ENCODE results near the gene CD248.
"Not testable (repeated sequence)": the region's sequence is repeated elsewhere in the genome, so short reads cannot be mapped to it uniquely, and the experiment has no call there.

The CD248 gene

DNA sequence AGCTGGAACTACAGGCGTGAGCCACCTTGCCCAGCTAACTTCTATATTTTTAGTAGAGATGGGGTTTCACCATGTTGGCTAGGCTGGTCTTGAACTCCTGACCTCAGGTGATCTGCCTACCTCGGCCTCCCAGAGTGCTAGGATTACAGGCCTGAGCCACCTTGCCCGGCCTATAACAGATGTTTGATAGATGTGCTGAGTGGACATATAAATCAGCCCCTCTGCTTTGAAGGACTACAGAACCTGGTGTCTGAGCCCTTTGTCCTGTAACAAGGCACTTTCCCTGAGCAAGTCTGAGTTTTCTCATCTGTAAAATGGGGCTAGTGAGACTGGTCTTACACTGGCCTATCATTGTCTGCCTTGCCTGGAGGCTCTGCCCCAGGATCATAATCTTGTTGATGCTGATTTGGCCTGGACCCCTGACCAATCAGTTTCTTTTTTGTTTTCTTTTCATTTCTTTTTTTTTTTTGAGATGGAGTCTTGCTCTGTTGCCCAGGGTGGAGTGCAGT lies 12.4 kb upstream of the CD248 start:
- DNase-seq (ENCODE audit: low read depth in 1 of 2, low spot score in 1 of 2), result no peak

DNA sequence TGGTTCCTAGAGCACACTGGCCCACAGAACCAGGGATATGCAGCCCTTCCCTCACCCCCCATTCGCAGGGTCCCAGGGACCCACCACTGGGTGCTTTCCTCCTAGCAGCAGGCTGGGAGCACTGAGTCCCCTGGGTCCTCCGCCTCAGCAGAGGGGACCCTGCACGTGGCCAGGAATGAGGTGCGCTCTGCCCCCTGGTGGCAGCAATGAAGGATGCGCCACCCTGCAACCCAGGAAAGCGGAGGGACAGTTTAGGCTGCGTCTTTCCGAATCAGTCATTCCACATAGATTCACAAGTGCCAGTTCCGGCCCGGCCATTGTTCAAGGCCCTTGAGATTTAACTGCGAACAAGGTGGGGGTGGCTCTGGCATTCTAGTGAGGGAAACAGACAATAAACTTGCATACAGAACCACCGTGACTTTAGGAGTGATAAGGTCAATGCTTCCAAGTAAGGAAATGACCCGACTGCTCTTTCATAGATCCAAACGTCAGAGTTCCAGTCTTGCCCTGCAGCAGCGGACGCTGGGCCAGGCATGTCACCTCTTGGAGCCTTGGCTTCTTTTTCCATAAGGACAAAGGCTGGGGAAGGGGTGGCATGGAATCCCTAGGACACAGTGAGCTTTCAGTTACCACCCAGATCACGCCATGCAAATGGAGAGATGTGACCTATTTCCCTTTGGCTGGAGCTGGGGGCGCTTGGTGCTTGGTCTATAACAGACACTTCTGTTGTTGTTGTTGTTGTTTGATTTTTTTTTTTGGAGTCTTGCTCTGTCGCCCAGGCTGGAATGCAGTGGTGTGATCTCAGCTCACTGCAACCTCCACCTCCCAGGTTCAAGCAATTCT lies 11.7 kb upstream of the CD248 start:
- peak; percentile 68 to 76 for DNase-seq (ENCODE audit: low read depth in 1 of 2, low spot score in 1 of 2)

DNA sequence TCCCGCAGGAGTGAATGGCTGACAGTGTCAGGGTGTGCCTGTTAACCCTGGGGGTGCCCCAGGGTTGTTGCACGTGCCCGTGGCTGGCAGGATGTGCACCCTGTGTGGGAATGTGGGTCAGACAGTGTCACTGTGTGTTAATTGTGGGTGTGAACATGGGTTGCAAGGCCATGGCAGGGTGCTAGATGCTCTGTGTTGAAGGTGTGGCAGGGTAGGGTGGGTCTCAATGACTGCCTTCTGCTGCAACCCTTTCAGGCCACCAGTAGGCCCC lies 11.1 kb upstream of the CD248 start:
- DNase-seq (ENCODE audit: low read depth in 1 of 2, low spot score in 1 of 2), result no peak

DNA sequence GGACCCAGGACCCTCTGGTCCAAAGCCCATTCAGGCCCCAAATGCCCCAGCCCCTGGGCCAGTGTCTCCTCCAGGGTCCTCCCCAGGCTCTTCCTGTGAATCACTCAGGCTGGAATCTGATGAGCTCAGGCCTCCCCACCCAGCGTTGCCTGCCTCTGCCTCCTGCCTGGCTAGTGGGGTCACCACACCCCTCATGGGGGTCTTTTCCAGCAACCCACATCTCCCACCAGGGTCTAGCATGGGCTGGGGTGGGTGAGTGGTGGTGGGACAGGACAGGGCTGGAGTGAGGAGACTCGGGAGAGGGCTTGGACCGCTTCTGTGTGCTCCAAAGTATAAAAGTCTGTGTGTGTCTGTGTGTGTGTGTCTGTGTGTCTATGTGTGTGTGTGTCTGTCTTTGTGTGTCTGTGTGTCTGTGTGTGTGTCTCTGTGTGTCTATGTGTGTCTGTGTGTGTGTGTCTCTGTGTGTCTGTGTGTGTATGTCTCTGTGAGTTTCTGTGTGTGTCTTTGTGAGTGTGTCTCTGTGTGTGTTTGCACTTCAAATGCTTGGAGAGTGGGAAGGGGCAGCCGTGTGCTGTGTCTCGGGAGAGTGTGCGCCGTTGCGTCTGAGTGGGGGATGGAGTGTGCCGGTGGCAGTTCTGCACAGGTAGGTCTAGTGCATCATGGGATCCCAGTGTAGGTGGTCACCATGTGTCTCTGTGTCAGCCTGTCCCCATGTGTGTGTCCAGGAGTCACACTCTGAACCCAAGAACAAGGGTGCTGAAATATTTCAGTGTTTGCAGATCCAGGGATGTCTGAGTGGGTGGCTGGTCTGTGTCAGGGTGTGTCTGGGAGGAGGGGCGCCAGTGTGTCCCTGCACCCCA lies 10.6 kb upstream of the CD248 start:
- no peak for DNase-seq (ENCODE audit: low read depth in 1 of 2, low spot score in 1 of 2)

DNA sequence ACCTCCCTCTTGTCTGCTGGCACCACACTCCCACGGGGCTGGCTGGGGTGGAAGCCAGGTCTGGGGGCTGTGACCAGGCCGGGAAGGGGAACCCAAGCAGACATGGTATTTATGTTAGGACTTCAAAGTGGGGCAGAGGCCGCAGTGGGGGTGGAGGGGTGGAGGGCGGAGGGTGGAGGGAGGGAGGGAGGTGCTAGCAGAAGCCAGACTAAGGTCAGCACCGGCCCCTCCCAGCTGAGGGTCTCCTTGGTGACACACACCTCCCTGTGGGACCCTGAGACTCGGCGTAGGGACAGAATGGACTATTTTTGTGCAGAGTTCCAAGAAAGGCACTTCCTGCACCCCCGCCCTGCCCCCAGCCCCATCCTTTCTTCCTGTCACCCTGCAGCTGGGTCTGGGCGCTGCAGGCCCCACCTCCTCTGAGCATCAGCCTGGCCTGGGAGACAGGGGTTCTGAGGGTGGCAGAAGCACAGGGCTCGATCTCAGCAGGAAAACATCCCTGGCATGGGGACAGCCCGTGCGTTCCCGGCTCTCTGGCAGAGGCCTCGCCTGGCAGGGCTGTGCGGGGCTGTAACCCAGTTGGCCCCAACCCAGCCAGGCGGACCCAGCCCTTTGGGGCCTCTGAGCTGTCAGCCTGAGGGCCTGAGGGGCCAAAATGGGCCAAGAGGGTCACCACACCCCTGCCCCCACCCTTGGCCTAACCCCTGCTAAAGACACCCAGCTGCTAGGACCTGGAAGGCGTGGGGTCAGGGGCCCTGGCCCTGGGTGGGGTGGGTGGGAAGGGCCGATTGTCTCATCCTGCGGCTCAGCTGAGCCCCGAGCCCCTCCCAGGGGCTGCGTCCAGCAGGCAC lies 9.6 kb upstream of the CD248 start:
- DNase-seq (ENCODE audit: low read depth in 1 of 2, low spot score in 1 of 2), result no peak

DNA sequence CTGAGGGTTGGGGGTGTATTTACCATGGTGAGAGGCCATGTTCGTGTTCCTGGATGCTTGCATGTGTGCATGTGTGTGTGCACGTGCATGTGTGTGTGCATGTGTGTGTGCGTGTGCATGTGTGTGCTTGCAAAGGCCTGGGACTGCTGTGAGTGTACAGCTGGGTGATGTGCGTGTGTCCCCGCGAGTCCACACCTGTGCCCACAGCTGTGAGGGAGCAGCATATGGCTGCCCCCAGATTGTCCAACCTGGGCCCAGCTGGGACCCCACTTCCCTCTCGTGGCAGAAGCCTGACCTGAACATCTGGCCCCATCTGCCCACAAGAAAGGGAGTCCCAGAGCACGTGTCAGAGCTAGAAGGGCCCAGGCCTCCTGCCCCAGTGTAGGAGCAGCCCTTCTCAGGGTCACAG lies 8.4 kb upstream of the CD248 start:
- no peak for DNase-seq (ENCODE audit: low read depth in 1 of 2, low spot score in 1 of 2)

DNA sequence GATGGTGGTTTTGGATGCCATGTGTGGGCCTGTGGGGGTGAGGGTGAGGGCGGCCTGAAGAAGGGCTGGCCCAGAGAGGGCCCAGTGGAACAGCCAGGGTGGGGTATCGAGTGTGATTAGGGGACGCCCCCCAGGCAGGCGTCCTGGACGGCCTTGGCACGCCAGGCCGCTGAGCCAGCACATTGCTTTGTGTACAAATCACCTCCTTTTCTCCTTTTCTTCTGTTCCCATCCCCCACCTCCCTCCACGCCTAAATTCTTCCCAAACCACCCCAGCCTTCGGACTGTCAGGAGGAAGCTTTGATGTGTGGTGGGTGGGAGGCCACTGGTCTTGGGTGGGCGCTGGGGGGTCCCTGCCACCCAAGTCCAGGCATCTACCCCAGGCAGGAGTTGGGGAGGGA lies 7.8 kb upstream of the CD248 start:
- DNase-seq (ENCODE audit: low read depth in 1 of 2, low spot score in 1 of 2), result no peak

DNA sequence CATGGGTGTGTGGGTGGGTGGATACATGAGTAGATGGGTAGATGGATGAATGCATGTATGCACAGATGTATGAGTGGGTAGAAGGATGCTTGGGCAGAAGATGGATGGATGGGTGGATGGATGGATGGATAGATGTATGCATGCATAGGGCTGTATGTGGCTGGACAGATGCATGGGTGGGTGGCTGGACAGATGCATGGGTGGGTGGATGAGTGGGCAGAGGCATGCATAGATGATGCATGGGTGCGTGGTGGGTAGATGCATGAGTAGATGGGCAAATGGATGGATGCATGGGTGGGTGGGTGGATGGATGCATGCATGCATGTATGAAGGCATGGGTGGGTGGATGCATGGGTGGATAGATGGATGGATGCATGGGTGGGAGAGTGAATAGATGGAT lies 6.8 kb upstream of the CD248 start:
- DNase-seq (ENCODE audit: low read depth in 1 of 2, low spot score in 1 of 2), result no peak

DNA sequence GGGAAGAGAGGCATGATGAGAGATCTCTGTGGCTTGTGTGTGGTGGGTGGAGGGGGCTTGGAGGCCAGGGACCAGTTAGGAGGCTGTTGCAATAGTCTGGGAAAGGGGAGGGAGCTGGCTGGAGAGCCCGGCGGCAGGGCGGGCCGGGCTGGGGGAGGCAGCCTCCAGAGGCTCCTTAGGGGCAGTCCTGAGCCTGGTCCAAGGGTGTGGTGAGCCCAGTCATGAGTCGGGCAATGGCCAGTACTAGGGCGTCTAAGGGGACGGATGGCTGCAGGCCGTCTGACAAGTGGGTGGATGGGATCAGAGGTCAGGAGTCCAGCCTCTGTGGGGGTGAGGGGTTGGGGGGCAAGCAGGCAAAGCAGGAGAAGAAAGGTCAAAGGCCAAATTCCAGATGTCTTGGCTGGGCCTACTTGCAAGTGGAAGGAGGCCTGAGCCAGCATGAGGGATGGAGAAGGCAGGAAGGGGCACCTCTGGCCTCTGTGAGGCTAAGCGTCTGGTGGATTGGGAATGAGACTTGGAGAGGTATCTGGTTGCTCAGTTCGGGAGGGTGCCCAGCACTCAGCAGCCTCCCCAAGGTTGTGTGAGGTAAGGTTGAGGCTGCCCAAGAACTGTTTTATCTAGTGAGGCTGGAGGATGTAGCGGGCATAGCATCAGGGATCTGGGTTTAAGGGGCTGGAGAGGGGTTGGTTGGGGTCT lies 6.0 kb upstream of the CD248 start:
- DNase-seq (ENCODE audit: low read depth in 1 of 2, low spot score in 1 of 2), result no peak

DNA sequence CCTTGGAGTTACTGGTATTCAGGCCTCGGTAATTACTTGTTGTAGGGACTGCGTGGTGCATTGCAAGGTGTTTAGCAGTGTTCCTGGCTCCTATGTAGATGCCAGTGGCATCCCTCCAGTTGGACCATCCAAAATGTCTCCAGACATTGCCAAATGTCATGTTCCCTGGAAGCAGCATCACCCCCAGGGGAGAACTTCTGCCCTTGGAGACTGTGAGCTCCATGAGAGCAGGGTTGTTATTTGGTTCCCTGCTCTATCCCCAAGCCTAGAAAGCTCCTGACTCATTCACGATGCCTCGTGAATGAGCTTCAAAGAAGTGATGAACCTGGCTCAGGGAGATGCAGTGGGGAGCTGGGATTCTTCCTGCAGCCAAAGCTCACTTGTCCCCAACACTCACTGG lies 4.8 kb upstream of the CD248 start:
- DNase-seq (ENCODE audit: low read depth in 1 of 2, low spot score in 1 of 2), result no peak

DNA sequence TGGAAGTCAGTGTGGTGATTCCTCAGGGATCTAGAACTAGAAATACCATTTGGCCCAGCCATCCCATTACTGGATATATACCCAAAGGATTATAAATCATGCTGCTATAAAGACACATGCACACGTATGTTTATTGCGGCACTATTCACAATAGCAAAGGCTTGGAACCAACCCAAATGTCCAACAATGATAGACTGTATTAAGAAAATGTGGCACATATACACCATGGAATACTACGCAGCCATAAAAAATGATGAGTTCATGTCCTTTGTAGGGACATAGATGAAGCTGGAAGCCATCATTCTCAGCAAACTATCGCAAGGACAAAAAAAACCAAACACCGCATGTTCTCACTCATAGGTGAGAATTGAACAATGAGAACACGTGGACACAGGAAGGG lies 3.9 kb upstream of the CD248 start:
- not testable (repeated sequence) for DNase-seq (ENCODE audit: low read depth in 1 of 2, low spot score in 1 of 2)

DNA sequence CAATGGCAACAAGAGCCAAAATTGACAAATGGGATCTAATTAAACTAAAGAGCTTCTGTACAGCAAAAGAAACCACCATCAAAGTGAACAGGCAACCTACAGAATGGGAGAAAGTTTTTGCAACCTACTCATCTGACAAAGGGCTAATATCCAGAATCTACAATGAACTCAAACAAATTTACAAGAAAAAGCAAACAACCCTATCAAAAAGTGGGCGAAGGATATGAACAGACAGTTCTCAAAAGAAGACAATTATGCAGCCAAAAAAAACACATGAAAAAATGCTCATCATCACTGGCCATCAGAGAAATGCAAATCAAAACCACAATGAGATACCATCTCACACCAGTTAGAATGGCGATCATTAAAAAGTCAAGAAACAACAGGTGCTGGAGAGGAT lies 3.4 kb upstream of the CD248 start:
- DNase-seq (ENCODE audit: low read depth in 1 of 2, low spot score in 1 of 2), result not testable (repeated sequence)

DNA sequence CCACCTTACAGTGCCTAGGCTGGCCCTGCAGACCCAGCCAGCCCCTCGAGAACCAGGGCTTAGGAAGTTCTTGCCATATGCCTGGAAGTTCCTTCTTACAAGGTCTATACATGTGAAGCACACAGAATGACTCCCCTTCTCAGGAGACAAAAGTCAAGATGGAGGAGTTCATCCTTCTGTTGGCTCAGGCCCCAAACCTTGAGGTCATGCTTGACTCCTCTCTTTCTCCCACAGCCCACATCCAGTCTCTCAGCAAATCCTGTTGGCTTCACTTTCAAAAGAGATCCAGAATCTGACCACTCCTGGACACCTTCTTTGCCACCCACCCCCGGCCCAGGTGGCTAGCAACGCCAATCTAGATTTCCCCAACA lies 1.7 kb upstream of the CD248 start:
- DNase-seq (ENCODE audit: low read depth in 1 of 2, low spot score in 1 of 2), result no peak

DNA sequence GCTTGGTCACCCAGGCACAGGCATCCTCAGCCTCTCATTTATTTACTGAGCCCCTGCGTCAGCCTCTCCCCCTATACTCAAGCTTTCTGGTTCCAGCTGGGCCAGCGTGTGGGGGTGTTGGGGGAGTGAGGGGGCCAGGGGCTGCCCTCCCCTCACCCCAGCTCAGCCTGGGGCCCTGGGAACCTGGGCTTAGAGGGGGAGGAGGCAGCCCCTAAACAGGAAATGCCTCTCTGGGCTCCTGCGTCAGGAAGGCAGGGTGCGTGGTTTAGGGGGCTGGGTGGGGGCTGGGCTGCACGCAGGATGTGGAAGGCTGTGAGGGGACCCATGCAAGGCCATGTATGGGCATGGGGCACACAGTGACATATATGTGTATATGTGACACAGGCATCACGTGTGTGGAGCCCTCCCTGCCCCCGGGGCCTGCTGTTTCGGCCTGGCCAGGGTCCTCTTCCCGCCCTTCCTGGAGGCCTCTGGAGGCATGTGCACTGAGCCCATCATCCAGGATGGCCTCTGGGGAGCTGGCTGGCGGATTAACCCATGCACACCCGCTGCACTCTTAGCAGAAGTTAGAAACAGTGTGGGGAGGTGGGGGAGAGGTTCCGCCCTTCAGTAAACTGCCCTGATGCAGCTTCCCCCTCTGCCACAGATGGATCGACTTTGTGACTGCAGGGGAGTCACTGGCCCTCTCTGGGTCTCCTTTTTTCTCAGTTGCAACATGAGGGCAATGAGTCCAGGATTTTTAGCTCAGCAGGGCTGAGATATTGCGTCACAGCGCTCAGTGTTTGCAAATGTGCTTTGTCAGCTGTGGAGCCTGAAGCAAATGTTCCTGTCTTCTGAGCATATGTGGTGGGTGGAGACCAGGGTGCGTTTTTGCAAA lies 1.1 kb upstream of the CD248 start:
- DNase-seq (ENCODE audit: low read depth in 1 of 2, low spot score in 1 of 2), result no peak

DNA sequence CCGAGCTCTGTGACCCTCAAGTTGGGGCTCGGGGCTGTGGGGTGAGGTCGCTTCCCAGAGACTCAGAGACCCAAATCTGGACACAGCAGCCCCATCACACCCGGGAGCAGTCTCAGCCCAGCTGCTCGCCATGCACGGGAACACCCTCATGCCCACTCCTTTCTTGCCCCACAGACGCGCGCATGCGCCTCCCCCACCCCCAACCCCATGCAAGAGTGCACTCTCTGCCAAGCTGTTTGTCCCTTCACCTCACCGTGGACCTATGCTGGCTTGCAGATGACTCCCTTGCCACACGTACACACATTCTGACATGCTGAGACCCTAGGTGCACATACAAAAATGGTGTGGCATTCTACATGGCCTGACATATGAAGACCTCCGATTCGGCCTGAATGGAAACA lies 478 bp upstream of the CD248 start:
- no peak for DNase-seq (ENCODE audit: low read depth in 1 of 2, low spot score in 1 of 2)

DNA sequence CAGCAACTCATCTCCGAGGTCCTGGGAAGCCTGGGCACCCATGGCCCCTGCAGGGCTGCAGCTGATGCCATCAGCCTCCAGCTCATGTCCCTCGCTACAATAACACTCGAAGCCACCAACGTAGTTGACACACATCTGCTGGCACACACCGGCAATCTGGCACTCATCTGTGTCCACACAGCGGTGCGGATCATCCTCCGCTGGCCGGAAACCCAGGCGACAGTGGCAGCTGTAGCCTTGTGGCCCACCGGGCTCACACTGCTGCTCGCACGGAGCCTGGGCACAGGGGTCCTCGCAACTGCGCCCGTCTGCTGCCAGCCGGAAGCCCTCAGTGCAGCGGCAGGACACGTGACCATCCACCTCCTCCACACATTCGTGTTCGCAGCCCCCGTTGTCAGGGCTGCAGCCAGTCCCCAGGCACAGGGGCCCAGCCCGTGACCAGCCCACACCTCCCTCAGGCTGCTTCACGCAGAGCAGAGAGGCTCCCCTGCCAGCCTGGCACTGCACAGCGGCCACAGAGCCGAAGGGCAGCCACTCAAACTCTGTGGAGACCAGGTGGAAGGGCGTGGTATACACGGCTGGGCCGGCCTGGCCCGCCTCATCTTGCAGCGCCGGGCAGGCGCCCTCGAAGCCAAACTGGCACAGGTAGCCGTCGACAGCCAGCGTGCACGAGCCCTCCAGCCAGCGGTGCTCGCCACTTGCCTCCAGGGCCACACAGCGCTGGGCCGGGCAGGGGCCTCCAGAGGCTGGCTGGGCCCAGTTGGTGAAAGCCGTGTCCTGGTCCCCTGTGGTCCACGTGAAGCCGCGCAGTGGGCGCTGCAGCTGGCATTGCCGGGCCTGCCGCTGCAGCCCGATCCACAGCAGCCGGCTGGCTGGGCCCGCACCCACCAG lies 678 bp downstream of the CD248 start:
- DNase-seq (ENCODE audit: low read depth in 1 of 2, low spot score in 1 of 2), result no peak

DNA sequence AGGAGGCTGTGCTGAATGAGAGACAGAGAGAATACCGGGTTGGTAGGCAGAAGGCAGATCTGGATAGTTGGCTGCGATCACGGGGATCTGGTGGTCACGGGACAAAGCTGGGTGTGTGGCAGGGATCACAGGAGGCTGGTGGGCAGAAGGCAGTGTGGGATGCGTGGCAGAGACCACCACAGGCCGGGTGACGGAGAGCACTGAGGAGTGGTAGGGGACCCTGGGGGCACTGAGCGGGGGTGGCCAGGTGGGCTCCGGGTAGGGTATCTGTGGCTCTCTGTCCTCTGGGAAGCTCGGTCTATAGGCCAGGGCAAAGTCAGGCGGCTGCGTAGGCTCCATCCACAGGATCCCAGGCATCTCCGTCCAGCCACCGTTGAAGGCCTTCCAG lies 1.4 kb downstream of the CD248 start:
- DNase-seq (ENCODE audit: low read depth in 1 of 2, low spot score in 1 of 2), result no peak

DNA sequence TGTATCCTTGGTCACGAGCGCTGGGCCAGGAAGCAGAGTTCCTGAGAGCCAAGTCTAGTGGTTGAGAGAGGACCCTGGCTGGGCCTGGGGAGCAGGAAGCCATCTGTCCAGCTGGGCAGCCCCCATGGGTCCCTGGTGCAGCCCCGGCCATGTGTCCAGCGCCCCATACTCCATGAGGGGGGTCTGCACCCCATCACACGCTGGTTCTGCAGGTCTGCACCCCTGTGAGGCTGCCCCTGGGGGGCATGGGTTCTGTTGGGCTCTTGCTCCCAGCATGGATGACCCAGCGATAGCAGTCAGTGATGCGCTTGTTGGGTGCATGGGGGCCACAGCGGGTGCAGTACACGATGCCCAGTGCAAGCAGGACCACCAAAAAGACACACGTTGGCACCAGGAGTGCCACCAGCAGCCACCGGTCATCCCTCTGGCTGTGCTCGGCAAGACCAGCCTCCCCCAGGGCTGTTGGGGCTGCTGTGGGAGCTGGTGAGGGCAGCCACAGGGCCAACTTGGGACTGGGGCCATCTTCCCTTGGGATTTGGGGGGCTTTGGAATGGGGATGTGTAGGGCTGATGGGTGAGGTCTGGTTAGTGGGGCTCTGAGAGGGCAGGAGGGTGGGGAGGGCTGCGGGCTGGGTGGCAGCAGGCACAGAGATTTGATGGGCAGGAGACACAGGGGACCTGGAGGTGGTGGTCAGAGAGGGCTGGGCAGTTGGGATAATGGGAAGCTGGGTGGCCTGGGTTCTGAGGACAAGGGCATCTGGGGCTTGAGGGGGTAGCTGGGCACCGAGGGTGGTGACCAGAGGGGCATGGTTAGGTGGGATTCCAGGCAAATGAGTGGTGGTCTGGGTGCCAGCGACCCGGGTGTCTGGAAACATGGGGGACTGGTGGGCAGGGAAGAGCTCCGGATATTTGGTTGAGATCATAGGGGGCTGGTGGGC lies 2.0 kb downstream of the CD248 start:
- no peak for DNase-seq (ENCODE audit: low read depth in 1 of 2, low spot score in 1 of 2)

All from stimulated activated CD4-positive, alpha-beta T cell treated with anti-CD3 and anti-CD28 coated beads, Interleukin-15, amount 100 ng/mL, for 1 hour (primary cell).